Stimulated activated CD4-positive, alpha-beta T cell treated with anti-CD3 and anti-CD28 coated beads, TNF-alpha, amount 100 ng/mL, for 48 hours (primary cell): ENCODE data around the gene CD79B.

Experiments used
- DNase-seq, 3 donors: peaks; one replicate each; pipeline ENCODE4 v3.0.0-alpha.2; 2020; ENCODE audit warnings: low read depth in 3 of 3

CD79B gene

GRCh38 chr17:63931981-63932561 lies at the start of gene CD79B:
CD79B (minus strand) TSS chr17:63932331; CDS start chr17:63932261, 70 bp downstream.
- peak in 2 of 3 donors; percentile 10 to 30 for DNase-seq

GRCh38 chr17:63978272-63979200 lies 46.4 kb upstream of the CD79B start:
- no peak for DNase-seq

- no peak for DNase-seq
Observed at GRCh38 chr17:63976702-63977101, 44.6 kb upstream of the CD79B start.

GRCh38 chr17:63975541-63976092 lies 43.5 kb upstream of the CD79B start:
- DNase-seq: no peak

GRCh38 chr17:63974594-63975192 lies 42.6 kb upstream of the CD79B start:
- DNase-seq: no peak

GRCh38 chr17:63973930-63974593 lies 41.9 kb upstream of the CD79B start:
- no peak for DNase-seq

- DNase-seq: no peak
Observed at GRCh38 chr17:63973247-63973646, 41.1 kb upstream of the CD79B start.

- DNase-seq: no peak
Observed at GRCh38 chr17:63972796-63973195, 40.7 kb upstream of the CD79B start, which contains the start of gene SCN4A. SCN4A (minus strand) TSS chr17:63972918; CDS start chr17:63972841, 77 bp downstream.

- DNase-seq: no peak
Observed at GRCh38 chr17:63969278-63969677, 37.1 kb upstream of the CD79B start.

- DNase-seq: no peak
Observed at GRCh38 chr17:63967953-63968352, 35.8 kb upstream of the CD79B start.

- peak in 1 of 3 donors; percentile 42 for DNase-seq
Observed at GRCh38 chr17:63966646-63967264, 34.6 kb upstream of the CD79B start.

- DNase-seq: no peak
Observed at GRCh38 chr17:63963123-63963522, 31.0 kb upstream of the CD79B start.

- DNase-seq: no peak
Observed at GRCh38 chr17:63962298-63962744, 30.2 kb upstream of the CD79B start.

GRCh38 chr17:63961355-63962212 lies 29.5 kb upstream of the CD79B start:
- DNase-seq: peak in 2 of 3 donors; percentile 47 to 52

- no peak for DNase-seq
Observed at GRCh38 chr17:63960430-63960829, 28.3 kb upstream of the CD79B start.

GRCh38 chr17:63960006-63960405 lies 27.9 kb upstream of the CD79B start:
- DNase-seq: no peak

GRCh38 chr17:63956296-63956920 lies 24.3 kb upstream of the CD79B start:
- DNase-seq: no peak

GRCh38 chr17:63955791-63956190 lies 23.7 kb upstream of the CD79B start:
- DNase-seq: no peak

- no peak for DNase-seq
Observed at GRCh38 chr17:63955232-63955631, 23.1 kb upstream of the CD79B start.
